ENCODE results near the gene CDKN2AIP. TPM values are rescaled to one million over a fixed set of nuclear protein-coding genes. Genes with fewer than 3 reads are reported as not detected.

CDKN2AIP gene
- total and polyA plus RNA-seq, 10 of the 15 experiments (the other 5 are each of a cell fraction or from before 2014, with no cell fraction given), result 6.0 to 22.7 (median 15.9) TPM

DNA sequence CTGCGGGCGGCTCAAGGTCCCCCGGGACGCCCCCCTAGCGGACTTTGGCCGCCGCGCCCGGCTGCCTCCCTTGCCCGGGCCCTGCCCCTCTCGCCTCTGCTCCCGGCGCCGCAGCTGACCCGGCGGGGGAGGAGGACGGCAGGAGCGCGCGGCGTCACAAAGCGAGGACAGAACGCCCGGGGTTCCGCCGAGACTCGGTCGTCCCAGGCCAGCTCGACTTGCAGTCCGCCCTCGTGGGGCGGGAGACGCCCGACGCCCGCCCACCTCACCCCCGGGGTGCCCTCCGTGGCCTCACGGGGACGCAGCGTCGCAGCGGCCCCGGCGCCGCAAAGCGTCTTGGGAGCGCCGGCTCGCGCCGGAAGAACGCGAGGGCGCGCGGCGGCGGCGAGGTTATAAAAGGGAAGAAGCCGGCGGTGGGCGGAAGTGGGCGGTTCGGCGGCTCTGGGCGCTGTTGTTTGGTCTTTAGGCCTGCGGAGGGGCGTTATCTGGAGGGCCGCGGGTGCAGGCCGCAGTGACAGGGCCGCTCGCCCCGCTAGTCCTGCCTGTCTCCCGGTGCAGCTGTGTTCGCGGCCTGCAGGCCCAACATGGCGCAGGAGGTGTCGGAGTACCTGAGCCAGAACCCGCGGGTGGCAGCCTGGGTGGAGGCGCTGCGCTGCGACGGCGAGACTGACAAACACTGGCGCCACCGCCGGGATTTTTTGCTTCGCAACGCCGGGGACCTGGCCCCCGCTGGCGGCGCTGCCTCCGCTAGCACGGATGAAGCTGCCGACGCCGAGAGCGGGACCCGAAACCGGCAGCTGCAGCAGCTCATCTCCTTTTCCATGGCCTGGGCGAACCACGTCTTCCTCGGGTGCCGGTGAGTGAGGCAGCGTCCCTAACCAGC is at the start of gene CDKN2AIP (continued):
- TF ChIP-seq PAX8 (IDR thresholded peaks at IDR 0.05), result no peak
- peak; percentile 87 for TF ChIP-seq TAF1 (IDR thresholded peaks at IDR 0.05; ENCODE audit: borderline replicate concordance, low read depth, low read length)
- TF ChIP-seq, protein P1, sequence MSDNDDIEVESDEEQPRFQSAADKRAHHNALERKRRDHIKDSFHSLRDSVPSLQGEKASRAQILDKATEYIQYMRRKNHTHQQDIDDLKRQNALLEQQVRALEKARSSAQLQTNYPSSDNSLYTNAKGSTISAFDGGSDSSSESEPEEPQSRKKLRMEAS (IDR thresholded peaks at IDR 0.05; ENCODE audit: low read depth, low read length), result peak; percentile 76; the same call in 1 of the 2 replicates
- TF ChIP-seq, protein P2, sequence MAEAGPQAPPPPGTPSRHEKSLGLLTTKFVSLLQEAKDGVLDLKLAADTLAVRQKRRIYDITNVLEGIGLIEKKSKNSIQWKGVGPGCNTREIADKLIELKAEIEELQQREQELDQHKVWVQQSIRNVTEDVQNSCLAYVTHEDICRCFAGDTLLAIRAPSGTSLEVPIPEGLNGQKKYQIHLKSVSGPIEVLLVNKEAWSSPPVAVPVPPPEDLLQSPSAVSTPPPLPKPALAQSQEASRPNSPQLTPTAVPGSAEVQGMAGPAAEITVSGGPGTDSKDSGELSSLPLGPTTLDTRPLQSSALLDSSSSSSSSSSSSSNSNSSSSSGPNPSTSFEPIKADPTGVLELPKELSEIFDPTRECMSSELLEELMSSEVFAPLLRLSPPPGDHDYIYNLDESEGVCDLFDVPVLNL (IDR thresholded peaks at IDR 0.05; ENCODE audit: low read depth, low read length), result no peak
- TF ChIP-seq KDM1A (IDR thresholded peaks at IDR 0.05; ENCODE audit: borderline replicate concordance), result no peak
- TF ChIP-seq EED (IDR thresholded peaks at IDR 0.05; ENCODE audit: low read depth), result no peak
- 0 out of 2 replicates have a peak, but pooled peaks have one; percentile 46 for TF ChIP-seq ESRRA (IDR thresholded peaks at IDR 0.05; ENCODE audit: low read length)
- no peak for TF ChIP-seq CHD4 (IDR thresholded peaks at IDR 0.05)
- TF ChIP-seq, protein P3, sequence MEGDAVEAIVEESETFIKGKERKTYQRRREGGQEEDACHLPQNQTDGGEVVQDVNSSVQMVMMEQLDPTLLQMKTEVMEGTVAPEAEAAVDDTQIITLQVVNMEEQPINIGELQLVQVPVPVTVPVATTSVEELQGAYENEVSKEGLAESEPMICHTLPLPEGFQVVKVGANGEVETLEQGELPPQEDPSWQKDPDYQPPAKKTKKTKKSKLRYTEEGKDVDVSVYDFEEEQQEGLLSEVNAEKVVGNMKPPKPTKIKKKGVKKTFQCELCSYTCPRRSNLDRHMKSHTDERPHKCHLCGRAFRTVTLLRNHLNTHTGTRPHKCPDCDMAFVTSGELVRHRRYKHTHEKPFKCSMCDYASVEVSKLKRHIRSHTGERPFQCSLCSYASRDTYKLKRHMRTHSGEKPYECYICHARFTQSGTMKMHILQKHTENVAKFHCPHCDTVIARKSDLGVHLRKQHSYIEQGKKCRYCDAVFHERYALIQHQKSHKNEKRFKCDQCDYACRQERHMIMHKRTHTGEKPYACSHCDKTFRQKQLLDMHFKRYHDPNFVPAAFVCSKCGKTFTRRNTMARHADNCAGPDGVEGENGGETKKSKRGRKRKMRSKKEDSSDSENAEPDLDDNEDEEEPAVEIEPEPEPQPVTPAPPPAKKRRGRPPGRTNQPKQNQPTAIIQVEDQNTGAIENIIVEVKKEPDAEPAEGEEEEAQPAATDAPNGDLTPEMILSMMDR (IDR thresholded peaks at IDR 0.05 in 2 of 3, conservative IDR thresholded peaks at IDR 0.05 in 1 of 3; ENCODE audit: control insufficient read depth in 2 of 3, extremely low read depth in 1 of 3, insufficient read depth in 1 of 3, low read depth in 3 of 3, low read length in 3 of 3), result peak; percentile 12 to 22 (median 14); a peak in 3 of 6 replicates
- peak; percentile 50 for TF ChIP-seq ZNF217 (IDR thresholded peaks at IDR 0.05)
- TF ChIP-seq NFYB (IDR thresholded peaks at IDR 0.05; ENCODE audit: insufficient read depth, low read depth, low read length), result no peak
- no peak for TF ChIP-seq YBX1 (IDR thresholded peaks at IDR 0.05)
- TF ChIP-seq, protein P4, sequence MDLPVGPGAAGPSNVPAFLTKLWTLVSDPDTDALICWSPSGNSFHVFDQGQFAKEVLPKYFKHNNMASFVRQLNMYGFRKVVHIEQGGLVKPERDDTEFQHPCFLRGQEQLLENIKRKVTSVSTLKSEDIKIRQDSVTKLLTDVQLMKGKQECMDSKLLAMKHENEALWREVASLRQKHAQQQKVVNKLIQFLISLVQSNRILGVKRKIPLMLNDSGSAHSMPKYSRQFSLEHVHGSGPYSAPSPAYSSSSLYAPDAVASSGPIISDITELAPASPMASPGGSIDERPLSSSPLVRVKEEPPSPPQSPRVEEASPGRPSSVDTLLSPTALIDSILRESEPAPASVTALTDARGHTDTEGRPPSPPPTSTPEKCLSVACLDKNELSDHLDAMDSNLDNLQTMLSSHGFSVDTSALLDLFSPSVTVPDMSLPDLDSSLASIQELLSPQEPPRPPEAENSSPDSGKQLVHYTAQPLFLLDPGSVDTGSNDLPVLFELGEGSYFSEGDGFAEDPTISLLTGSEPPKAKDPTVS (IDR thresholded peaks at IDR 0.05; ENCODE audit: low read depth, low read length), result no peak
- TF ChIP-seq MTA3 (IDR thresholded peaks at IDR 0.05; ENCODE audit: borderline replicate concordance, low read length), result no peak
- no peak for TF ChIP-seq ZNF384 (IDR thresholded peaks at IDR 0.05; ENCODE audit: borderline replicate concordance, low read depth, low read length)
- TF ChIP-seq, protein P5, sequence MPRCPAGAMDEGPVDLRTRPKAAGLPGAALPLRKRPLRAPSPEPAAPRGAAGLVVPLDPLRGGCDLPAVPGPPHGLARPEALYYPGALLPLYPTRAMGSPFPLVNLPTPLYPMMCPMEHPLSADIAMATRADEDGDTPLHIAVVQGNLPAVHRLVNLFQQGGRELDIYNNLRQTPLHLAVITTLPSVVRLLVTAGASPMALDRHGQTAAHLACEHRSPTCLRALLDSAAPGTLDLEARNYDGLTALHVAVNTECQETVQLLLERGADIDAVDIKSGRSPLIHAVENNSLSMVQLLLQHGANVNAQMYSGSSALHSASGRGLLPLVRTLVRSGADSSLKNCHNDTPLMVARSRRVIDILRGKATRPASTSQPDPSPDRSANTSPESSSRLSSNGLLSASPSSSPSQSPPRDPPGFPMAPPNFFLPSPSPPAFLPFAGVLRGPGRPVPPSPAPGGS (IDR thresholded peaks at IDR 0.05; ENCODE audit: borderline replicate concordance, insufficient read depth, low read depth, low read length, poor library complexity, severe bottlenecking), result peak; percentile 43
- TF ChIP-seq, protein P6, sequence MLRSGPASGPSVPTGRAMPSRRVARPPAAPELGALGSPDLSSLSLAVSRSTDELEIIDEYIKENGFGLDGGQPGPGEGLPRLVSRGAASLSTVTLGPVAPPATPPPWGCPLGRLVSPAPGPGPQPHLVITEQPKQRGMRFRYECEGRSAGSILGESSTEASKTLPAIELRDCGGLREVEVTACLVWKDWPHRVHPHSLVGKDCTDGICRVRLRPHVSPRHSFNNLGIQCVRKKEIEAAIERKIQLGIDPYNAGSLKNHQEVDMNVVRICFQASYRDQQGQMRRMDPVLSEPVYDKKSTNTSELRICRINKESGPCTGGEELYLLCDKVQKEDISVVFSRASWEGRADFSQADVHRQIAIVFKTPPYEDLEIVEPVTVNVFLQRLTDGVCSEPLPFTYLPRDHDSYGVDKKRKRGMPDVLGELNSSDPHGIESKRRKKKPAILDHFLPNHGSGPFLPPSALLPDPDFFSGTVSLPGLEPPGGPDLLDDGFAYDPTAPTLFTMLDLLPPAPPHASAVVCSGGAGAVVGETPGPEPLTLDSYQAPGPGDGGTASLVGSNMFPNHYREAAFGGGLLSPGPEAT (IDR thresholded peaks at IDR 0.05; ENCODE audit: low read depth), result no peak
- TF ChIP-seq FOXK2 (IDR thresholded peaks at IDR 0.05), result no peak; the same call in 1 of the 2 replicates
- TF ChIP-seq ZZZ3 (IDR thresholded peaks at IDR 0.05; ENCODE audit: control insufficient read depth, insufficient read length, low read depth), result no peak
- TF ChIP-seq YY1 (IDR thresholded peaks at IDR 0.05; ENCODE audit: low read depth, low read length), result peak; percentile 93
- TF ChIP-seq MEF2B (IDR thresholded peaks at IDR 0.05; ENCODE audit: partially characterized antibody, poor library complexity, severe bottlenecking), result peak; percentile 95
- peak; percentile 84 for TF ChIP-seq SMAD5 (IDR thresholded peaks at IDR 0.05; ENCODE audit: low read depth)

All from GM12878 (cell line).